Stimulated activated CD8-positive, alpha-beta memory T cell treated with anti-CD3 and anti-CD28 coated beads, Interleukin-15, amount 100 ng/mL, for 24 hours (primary cell): Measurements from ENCODE around the gene CDKAL1.
"Not testable (repeated sequence)": the region's sequence is repeated elsewhere in the genome, so short reads cannot be mapped to it uniquely, and the experiment has no call there.

Experiments used
- DNase-seq: peaks from one replicate; pipeline ENCODE4 v3.0.0-alpha.2; 2020; ENCODE audit warnings: low read depth

Gene CDKAL1

GRCh38 chr6:20554817-20555216 lies 20.6 kb downstream of the CDKAL1 start:
- DNase-seq: no peak

- no peak for DNase-seq
Observed at GRCh38 chr6:20559924-20560551, 25.8 kb downstream of the CDKAL1 start.

- no peak for DNase-seq
Observed at GRCh38 chr6:20563377-20563776, 29.1 kb downstream of the CDKAL1 start.

GRCh38 chr6:20564269-20564668 lies 30.0 kb downstream of the CDKAL1 start:
- no peak for DNase-seq

- no peak for DNase-seq
Observed at GRCh38 chr6:20564777-20565176, 30.5 kb downstream of the CDKAL1 start.

- DNase-seq: no peak
Observed at GRCh38 chr6:20565342-20565741, 31.1 kb downstream of the CDKAL1 start.

GRCh38 chr6:20566109-20566508 lies 31.9 kb downstream of the CDKAL1 start:
- DNase-seq: no peak

GRCh38 chr6:20569000-20569610 lies 34.8 kb downstream of the CDKAL1 start:
- DNase-seq: no peak

GRCh38 chr6:20571261-20571660 lies 37.0 kb downstream of the CDKAL1 start:
- no peak for DNase-seq

GRCh38 chr6:20572288-20572687 lies 38.0 kb downstream of the CDKAL1 start:
- DNase-seq: no peak

- no peak for DNase-seq
Observed at GRCh38 chr6:20572940-20573339, 38.7 kb downstream of the CDKAL1 start.

GRCh38 chr6:20574355-20574754 lies 40.1 kb downstream of the CDKAL1 start:
- no peak for DNase-seq

GRCh38 chr6:20575125-20575524 lies 40.9 kb downstream of the CDKAL1 start:
- DNase-seq: no peak

- no peak for DNase-seq
Observed at GRCh38 chr6:20575704-20576451, 41.6 kb downstream of the CDKAL1 start.

GRCh38 chr6:20577173-20577688 lies 43.0 kb downstream of the CDKAL1 start:
- no peak for DNase-seq

- no peak for DNase-seq
Observed at GRCh38 chr6:20581070-20581469, 46.8 kb downstream of the CDKAL1 start.

- DNase-seq: no peak
Observed at GRCh38 chr6:20582586-20583443, 48.6 kb downstream of the CDKAL1 start.

GRCh38 chr6:20583444-20583800 lies 49.2 kb downstream of the CDKAL1 start:
- DNase-seq: no peak

GRCh38 chr6:20584100-20584731 lies 50.0 kb downstream of the CDKAL1 start:
- DNase-seq: no peak

- DNase-seq: no peak
Observed at GRCh38 chr6:20589266-20589665, 55.0 kb downstream of the CDKAL1 start.

- not testable (repeated sequence) for DNase-seq
Observed at GRCh38 chr6:20590476-20590875, 56.2 kb downstream of the CDKAL1 start.
